Measurements from ENCODE around the gene DIS3L2. TPM values are rescaled to one million over a fixed set of nuclear protein-coding genes. Genes with fewer than 3 reads are reported as not detected.
"Not testable (repeated sequence)": the region's sequence is repeated elsewhere in the genome, so short reads cannot be mapped to it uniquely, and the experiment has no call there.

DIS3L2 gene
- polyA plus RNA-seq, 4 donors, result 28.8 to 47.2 (median 36.4) TPM

GRCh38 chr2:232316461-232317330, 355.2 kb downstream of the DIS3L2 start:
- no peak for DNase-seq (ENCODE audit: low read depth in 4 of 4, low spot score in 2 of 4)

GRCh38 chr2:232318169-232318855, 356.8 kb downstream of the DIS3L2 start:
- no peak for DNase-seq (ENCODE audit: low read depth in 4 of 4, low spot score in 2 of 4)

- no peak for DNase-seq (ENCODE audit: low read depth in 4 of 4, low spot score in 2 of 4)
These were observed 357.7 kb downstream of the DIS3L2 start for GRCh38 chr2:232319067-232319802.

- no peak for DNase-seq (ENCODE audit: low read depth in 4 of 4, low spot score in 2 of 4)
These were observed 358.4 kb downstream of the DIS3L2 start for GRCh38 chr2:232319803-232320442.

- DNase-seq (ENCODE audit: low read depth in 4 of 4, low spot score in 2 of 4), result no peak
These were observed 358.9 kb downstream of the DIS3L2 start for GRCh38 chr2:232320443-232320803.

- no peak for DNase-seq (ENCODE audit: low read depth in 4 of 4, low spot score in 2 of 4)
These were observed 359.8 kb downstream of the DIS3L2 start for GRCh38 chr2:232321156-232321816.

GRCh38 chr2:232321817-232322559, 360.5 kb downstream of the DIS3L2 start:
- DNase-seq (ENCODE audit: low read depth in 4 of 4, low spot score in 2 of 4), result no peak

- DNase-seq (ENCODE audit: low read depth in 4 of 4, low spot score in 2 of 4), result no peak
These were observed 361.2 kb downstream of the DIS3L2 start for GRCh38 chr2:232322560-232323327.

- DNase-seq (ENCODE audit: low read depth in 4 of 4, low spot score in 2 of 4), result no peak
These were observed 361.8 kb downstream of the DIS3L2 start for GRCh38 chr2:232323328-232323650.

- DNase-seq (ENCODE audit: low read depth in 4 of 4, low spot score in 2 of 4), result not testable (repeated sequence)
These were observed 362.5 kb downstream of the DIS3L2 start for GRCh38 chr2:232323967-232324366.

GRCh38 chr2:232324778-232325177, 363.3 kb downstream of the DIS3L2 start:
- DNase-seq (ENCODE audit: low read depth in 4 of 4, low spot score in 2 of 4), result no peak

GRCh38 chr2:232325324-232326273, 364.1 kb downstream of the DIS3L2 start:
- DNase-seq (ENCODE audit: low read depth in 4 of 4, low spot score in 2 of 4), result no peak

- DNase-seq (ENCODE audit: low read depth in 4 of 4, low spot score in 2 of 4), result not testable (repeated sequence)
These were observed 365.0 kb downstream of the DIS3L2 start for GRCh38 chr2:232326274-232327104.

GRCh38 chr2:232327105-232328031, 365.9 kb downstream of the DIS3L2 start:
- DNase-seq (ENCODE audit: low read depth in 4 of 4, low spot score in 2 of 4), result no peak

GRCh38 chr2:232328032-232328422, 366.5 kb downstream of the DIS3L2 start:
- DNase-seq (ENCODE audit: low read depth in 4 of 4, low spot score in 2 of 4), result no peak
